WTC11 (cell line): ENCODE data around the gene SPECC1L. TPM values are rescaled to one million over a fixed set of nuclear protein-coding genes. Genes with fewer than 3 reads are reported as not detected.

Source experiments
- CBFB ChIP-seq: sonication (generic); formaldehyde crosslinking; IDR thresholded peaks from 2 replicates; pipeline ENCODE4 v1.8.1; 2022; ENCODE audit warnings: mild to moderate bottlenecking, low read depth, missing genetic modification reagents
- CREB1 ChIP-seq: sonication (generic); formaldehyde crosslinking; IDR thresholded peaks from 2 replicates; pipeline ENCODE4 v1.8.0; 2023; ENCODE audit warnings: mild to moderate bottlenecking, missing genetic modification reagents
- ESRRA ChIP-seq: sonication (generic); formaldehyde crosslinking; IDR thresholded peaks from 2 replicates; pipeline ENCODE4 v1.8.1; 2022; ENCODE audit warnings: mild to moderate bottlenecking, missing genetic modification reagents, borderline replicate concordance
- ETV6 ChIP-seq: sonication (generic); formaldehyde crosslinking; IDR thresholded peaks from 2 replicates; pipeline ENCODE4 v1.8.1; 2022; ENCODE audit warnings: mild to moderate bottlenecking, missing genetic modification reagents
- FOXJ3 ChIP-seq: sonication (generic); formaldehyde crosslinking; IDR thresholded peaks from 2 replicates; pipeline ENCODE4 v1.9.0; 2021; ENCODE audit warnings: missing genetic modification reagents, mild to moderate bottlenecking, borderline replicate concordance
- FOXP1 ChIP-seq: sonication (generic); formaldehyde crosslinking; IDR thresholded peaks from 2 replicates; pipeline ENCODE4 v1.8.0; 2022; ENCODE audit warnings: missing genetic modification reagents, mild to moderate bottlenecking, moderate library complexity, borderline replicate concordance
- GABPB1 ChIP-seq: sonication (generic); formaldehyde crosslinking; IDR thresholded peaks from 2 replicates; pipeline ENCODE4 v1.8.1; 2023; ENCODE audit warnings: mild to moderate bottlenecking, missing genetic modification reagents
- GTF2I ChIP-seq: fragments of 250-450 bp; sonication (Bioruptor Pico); conservative IDR thresholded peaks from 2 replicates; pipeline ENCODE4 v1.4.0; 2021; ENCODE audit warnings: mild to moderate bottlenecking
- JUN ChIP-seq: sonication (generic); formaldehyde crosslinking; IDR thresholded peaks from 2 replicates; pipeline ENCODE4 v1.8.0; 2023; ENCODE audit warnings: mild to moderate bottlenecking, missing genetic modification reagents
- MYBL2 ChIP-seq: sonication (generic); formaldehyde crosslinking; IDR thresholded peaks from 2 replicates; pipeline ENCODE4 v1.8.1; 2023; ENCODE audit warnings: mild to moderate bottlenecking, moderate library complexity, missing genetic modification reagents
- NFE2L1 ChIP-seq: sonication (generic); formaldehyde crosslinking; IDR thresholded peaks from 2 replicates; pipeline ENCODE4 v1.8.1; 2023; ENCODE audit warnings: missing genetic modification reagents
- SMAD3 ChIP-seq: sonication (generic); formaldehyde crosslinking; IDR thresholded peaks from 2 replicates; pipeline ENCODE4 v1.8.0; 2022; ENCODE audit warnings: missing genetic modification reagents, mild to moderate bottlenecking, borderline replicate concordance
- TEAD1 ChIP-seq: sonication (generic); formaldehyde crosslinking; IDR thresholded peaks from 2 replicates; pipeline ENCODE4 v1.8.0; 2022; ENCODE audit warnings: mild to moderate bottlenecking, missing genetic modification reagents
- ZNF121 ChIP-seq: sonication (generic); formaldehyde crosslinking; IDR thresholded peaks from 2 replicates; pipeline ENCODE4 v1.8.0; 2023; ENCODE audit warnings: missing genetic modification reagents
- ZNF232 ChIP-seq: sonication (generic); formaldehyde crosslinking; IDR thresholded peaks from 2 replicates; pipeline ENCODE4 v1.8.0; 2022; ENCODE audit warnings: mild to moderate bottlenecking, missing genetic modification reagents
- ZNF317 ChIP-seq: sonication (generic); formaldehyde crosslinking; IDR thresholded peaks from 2 replicates; pipeline ENCODE4 v1.8.1; 2023; ENCODE audit warnings: low read depth, mild to moderate bottlenecking, moderate library complexity, missing genetic modification reagents, borderline replicate concordance
- total RNA-seq: library from RNA; stranded (reverse); gene quantifications from 3 replicates; pipeline ENCODE4 v1.2.3, GENCODE V29; 2021
- TF ChIP-seq, protein P1 (sequence below): sonication (generic); formaldehyde crosslinking; IDR thresholded peaks from 2 replicates; pipeline ENCODE4 v1.8.1; 2023; ENCODE audit warnings: mild to moderate bottlenecking, missing genetic modification reagents, borderline replicate concordance
- TF ChIP-seq, protein P2 (sequence below): sonication (generic); formaldehyde crosslinking; conservative IDR thresholded peaks from 2 replicates; pipeline ENCODE4 v1.8.1; 2023; ENCODE audit warnings: mild to moderate bottlenecking, low read depth, missing genetic modification reagents, moderate library complexity
- TF ChIP-seq, protein P3 (sequence below): fragments of 250-450 bp; sonication (Bioruptor Pico); IDR thresholded peaks from 2 replicates; pipeline ENCODE4 v1.9.0; 2021; ENCODE audit warnings: moderate library complexity, mild to moderate bottlenecking, inconsistent platforms, borderline replicate concordance
- TF ChIP-seq, protein P4 (sequence below): sonication (generic); formaldehyde crosslinking; IDR thresholded peaks from 2 replicates; pipeline ENCODE4 v1.8.1; 2023; ENCODE audit warnings: mild to moderate bottlenecking, missing genetic modification reagents, moderate library complexity
- TF ChIP-seq, protein P5 (sequence below): sonication (generic); formaldehyde crosslinking; IDR thresholded peaks from 2 replicates; pipeline ENCODE4 v1.8.0; 2023; ENCODE audit warnings: mild to moderate bottlenecking, missing genetic modification reagents
- TF ChIP-seq, protein P6 (sequence below): sonication (generic); formaldehyde crosslinking; IDR thresholded peaks from 2 replicates; pipeline ENCODE4 v1.8.1; 2022; ENCODE audit warnings: missing genetic modification reagents, borderline replicate concordance
- TF ChIP-seq, protein P7 (sequence below): sonication (generic); formaldehyde crosslinking; IDR thresholded peaks from 2 replicates; pipeline ENCODE4 v1.8.1; 2022; ENCODE audit warnings: low read depth, missing genetic modification reagents, borderline replicate concordance

SPECC1L gene
- total RNA-seq, 1 experiment from 2014 or later = 44.6 TPM

DNA sequence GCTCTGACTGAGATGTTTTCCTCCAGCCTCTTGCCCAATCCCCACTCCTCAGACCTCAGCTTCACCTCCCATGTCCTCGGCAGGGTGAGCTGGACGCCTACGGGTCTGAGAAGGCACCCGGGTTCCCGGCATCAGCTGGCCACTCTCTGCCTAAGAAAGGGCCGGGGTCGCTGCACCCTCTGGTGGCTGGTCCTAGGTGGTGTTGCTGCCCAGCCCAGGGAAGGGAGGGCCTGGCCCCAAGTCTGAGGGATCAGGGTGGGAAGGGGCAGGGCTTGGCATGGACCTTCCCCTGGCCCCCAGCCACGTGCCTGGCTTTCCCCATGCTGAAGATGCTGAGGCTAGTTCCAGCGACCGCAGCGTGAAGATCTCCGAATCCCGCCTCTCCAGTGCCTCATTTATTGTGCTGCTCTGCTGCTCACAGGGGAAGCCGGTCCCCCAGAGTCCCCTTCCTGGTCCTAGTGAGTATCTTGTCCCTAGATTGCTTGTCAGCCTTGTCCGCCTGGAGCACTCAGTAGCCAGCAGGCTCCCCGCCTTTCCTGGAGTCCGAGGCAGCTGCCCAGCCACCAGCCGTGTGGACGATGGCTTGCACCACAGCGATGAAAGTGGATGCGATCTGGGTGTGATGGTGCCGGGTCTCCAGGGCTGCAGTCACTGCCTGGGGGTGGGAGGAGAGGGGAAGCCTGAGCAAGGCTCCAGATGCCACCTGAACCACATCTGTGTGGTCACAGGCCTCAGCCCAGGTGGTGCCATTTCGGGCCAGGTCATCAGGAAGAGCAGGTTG is 22.9 kb upstream of the SPECC1L start (continued):
- TF ChIP-seq, protein P1, sequence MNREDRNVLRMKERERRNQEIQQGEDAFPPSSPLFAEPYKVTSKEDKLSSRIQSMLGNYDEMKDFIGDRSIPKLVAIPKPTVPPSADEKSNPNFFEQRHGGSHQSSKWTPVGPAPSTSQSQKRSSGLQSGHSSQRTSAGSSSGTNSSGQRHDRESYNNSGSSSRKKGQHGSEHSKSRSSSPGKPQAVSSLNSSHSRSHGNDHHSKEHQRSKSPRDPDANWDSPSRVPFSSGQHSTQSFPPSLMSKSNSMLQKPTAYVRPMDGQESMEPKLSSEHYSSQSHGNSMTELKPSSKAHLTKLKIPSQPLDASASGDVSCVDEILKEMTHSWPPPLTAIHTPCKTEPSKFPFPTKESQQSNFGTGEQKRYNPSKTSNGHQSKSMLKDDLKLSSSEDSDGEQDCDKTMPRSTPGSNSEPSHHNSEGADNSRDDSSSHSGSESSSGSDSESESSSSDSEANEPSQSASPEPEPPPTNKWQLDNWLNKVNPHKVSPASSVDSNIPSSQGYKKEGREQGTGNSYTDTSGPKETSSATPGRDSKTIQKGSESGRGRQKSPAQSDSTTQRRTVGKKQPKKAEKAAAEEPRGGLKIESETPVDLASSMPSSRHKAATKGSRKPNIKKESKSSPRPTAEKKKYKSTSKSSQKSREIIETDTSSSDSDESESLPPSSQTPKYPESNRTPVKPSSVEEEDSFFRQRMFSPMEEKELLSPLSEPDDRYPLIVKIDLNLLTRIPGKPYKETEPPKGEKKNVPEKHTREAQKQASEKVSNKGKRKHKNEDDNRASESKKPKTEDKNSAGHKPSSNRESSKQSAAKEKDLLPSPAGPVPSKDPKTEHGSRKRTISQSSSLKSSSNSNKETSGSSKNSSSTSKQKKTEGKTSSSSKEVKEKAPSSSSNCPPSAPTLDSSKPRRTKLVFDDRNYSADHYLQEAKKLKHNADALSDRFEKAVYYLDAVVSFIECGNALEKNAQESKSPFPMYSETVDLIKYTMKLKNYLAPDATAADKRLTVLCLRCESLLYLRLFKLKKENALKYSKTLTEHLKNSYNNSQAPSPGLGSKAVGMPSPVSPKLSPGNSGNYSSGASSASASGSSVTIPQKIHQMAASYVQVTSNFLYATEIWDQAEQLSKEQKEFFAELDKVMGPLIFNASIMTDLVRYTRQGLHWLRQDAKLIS (CRISPR knock-in tag) = no peak
- TF ChIP-seq JUN (CRISPR knock-in tag) = no peak
- TF ChIP-seq CBFB (CRISPR knock-in tag) = no peak
- TF ChIP-seq CREB1 (CRISPR knock-in tag) = no peak
- 0 out of 2 replicates have a peak, but pooled peaks have one; percentile 51 for TF ChIP-seq ZNF232
- no peak for TF ChIP-seq GTF2I (CRISPR knock-in tag)
- TF ChIP-seq, protein P2, sequence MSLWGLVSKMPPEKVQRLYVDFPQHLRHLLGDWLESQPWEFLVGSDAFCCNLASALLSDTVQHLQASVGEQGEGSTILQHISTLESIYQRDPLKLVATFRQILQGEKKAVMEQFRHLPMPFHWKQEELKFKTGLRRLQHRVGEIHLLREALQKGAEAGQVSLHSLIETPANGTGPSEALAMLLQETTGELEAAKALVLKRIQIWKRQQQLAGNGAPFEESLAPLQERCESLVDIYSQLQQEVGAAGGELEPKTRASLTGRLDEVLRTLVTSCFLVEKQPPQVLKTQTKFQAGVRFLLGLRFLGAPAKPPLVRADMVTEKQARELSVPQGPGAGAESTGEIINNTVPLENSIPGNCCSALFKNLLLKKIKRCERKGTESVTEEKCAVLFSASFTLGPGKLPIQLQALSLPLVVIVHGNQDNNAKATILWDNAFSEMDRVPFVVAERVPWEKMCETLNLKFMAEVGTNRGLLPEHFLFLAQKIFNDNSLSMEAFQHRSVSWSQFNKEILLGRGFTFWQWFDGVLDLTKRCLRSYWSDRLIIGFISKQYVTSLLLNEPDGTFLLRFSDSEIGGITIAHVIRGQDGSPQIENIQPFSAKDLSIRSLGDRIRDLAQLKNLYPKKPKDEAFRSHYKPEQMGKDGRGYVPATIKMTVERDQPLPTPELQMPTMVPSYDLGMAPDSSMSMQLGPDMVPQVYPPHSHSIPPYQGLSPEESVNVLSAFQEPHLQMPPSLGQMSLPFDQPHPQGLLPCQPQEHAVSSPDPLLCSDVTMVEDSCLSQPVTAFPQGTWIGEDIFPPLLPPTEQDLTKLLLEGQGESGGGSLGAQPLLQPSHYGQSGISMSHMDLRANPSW (CRISPR knock-in tag) = no peak
- TF ChIP-seq, protein P3, sequence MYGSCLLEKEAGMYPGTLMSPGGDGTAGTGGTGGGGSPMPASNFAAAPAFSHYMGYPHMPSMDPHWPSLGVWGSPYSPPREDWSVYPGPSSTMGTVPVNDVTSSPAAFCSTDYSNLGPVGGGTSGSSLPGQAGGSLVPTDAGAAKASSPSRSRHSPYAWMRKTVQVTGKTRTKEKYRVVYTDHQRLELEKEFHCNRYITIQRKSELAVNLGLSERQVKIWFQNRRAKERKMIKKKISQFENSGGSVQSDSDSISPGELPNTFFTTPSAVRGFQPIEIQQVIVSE (CRISPR knock-in tag) = no peak
- no peak for TF ChIP-seq TEAD1
- no peak for TF ChIP-seq FOXJ3 (CRISPR knock-in tag)
- no peak for TF ChIP-seq ZNF121
- TF ChIP-seq SMAD3 (CRISPR knock-in tag) = peak; percentile 54; the same call in 1 of the 2 replicates
- TF ChIP-seq GABPB1 (CRISPR knock-in tag) = no peak
- TF ChIP-seq MYBL2 = no peak
- peak; percentile 62; the same call in 1 of the 2 replicates for TF ChIP-seq FOXP1
- TF ChIP-seq, protein P4, sequence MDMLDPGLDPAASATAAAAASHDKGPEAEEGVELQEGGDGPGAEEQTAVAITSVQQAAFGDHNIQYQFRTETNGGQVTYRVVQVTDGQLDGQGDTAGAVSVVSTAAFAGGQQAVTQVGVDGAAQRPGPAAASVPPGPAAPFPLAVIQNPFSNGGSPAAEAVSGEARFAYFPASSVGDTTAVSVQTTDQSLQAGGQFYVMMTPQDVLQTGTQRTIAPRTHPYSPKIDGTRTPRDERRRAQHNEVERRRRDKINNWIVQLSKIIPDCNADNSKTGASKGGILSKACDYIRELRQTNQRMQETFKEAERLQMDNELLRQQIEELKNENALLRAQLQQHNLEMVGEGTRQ (CRISPR knock-in tag) = peak; percentile 70
- TF ChIP-seq NFE2L1 (CRISPR knock-in tag) = 0 out of 2 replicates have a peak, but pooled peaks have one; percentile 31
- TF ChIP-seq ESRRA (CRISPR knock-in tag) = no peak
- no peak for TF ChIP-seq ZNF317 (CRISPR knock-in tag)
- peak; percentile 63; the same call in 1 of the 2 replicates for TF ChIP-seq ETV6 (CRISPR knock-in tag)
- TF ChIP-seq, protein P5, sequence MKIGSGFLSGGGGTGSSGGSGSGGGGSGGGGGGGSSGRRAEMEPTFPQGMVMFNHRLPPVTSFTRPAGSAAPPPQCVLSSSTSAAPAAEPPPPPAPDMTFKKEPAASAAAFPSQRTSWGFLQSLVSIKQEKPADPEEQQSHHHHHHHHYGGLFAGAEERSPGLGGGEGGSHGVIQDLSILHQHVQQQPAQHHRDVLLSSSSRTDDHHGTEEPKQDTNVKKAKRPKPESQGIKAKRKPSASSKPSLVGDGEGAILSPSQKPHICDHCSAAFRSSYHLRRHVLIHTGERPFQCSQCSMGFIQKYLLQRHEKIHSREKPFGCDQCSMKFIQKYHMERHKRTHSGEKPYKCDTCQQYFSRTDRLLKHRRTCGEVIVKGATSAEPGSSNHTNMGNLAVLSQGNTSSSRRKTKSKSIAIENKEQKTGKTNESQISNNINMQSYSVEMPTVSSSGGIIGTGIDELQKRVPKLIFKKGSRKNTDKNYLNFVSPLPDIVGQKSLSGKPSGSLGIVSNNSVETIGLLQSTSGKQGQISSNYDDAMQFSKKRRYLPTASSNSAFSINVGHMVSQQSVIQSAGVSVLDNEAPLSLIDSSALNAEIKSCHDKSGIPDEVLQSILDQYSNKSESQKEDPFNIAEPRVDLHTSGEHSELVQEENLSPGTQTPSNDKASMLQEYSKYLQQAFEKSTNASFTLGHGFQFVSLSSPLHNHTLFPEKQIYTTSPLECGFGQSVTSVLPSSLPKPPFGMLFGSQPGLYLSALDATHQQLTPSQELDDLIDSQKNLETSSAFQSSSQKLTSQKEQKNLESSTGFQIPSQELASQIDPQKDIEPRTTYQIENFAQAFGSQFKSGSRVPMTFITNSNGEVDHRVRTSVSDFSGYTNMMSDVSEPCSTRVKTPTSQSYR (CRISPR knock-in tag) = no peak
- TF ChIP-seq, protein P6, sequence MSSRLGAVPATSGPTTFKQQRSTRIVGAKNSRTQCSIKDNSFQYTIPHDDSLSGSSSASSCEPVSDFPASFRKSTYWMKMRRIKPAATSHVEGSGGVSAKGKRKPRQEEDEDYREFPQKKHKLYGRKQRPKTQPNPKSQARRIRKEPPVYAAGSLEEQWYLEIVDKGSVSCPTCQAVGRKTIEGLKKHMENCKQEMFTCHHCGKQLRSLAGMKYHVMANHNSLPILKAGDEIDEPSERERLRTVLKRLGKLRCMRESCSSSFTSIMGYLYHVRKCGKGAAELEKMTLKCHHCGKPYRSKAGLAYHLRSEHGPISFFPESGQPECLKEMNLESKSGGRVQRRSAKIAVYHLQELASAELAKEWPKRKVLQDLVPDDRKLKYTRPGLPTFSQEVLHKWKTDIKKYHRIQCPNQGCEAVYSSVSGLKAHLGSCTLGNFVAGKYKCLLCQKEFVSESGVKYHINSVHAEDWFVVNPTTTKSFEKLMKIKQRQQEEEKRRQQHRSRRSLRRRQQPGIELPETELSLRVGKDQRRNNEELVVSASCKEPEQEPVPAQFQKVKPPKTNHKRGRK (CRISPR knock-in tag) = no peak
- TF ChIP-seq, protein P7, sequence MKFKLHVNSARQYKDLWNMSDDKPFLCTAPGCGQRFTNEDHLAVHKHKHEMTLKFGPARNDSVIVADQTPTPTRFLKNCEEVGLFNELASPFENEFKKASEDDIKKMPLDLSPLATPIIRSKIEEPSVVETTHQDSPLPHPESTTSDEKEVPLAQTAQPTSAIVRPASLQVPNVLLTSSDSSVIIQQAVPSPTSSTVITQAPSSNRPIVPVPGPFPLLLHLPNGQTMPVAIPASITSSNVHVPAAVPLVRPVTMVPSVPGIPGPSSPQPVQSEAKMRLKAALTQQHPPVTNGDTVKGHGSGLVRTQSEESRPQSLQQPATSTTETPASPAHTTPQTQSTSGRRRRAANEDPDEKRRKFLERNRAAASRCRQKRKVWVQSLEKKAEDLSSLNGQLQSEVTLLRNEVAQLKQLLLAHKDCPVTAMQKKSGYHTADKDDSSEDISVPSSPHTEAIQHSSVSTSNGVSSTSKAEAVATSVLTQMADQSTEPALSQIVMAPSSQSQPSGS = no peak
